Heart left ventricle (tissue), 13 donors: ENCODE measurements around the gene COMMD4.

Experiments
- POLR2A ChIP-seq, 2 donors: fragments of 450-650 bp; IDR thresholded peaks; one replicate each; pipeline ENCODE4 v1.6.1; 2017; ENCODE audit warnings: antibody characterized with exemption in 2 of 2, mild to moderate bottlenecking in 2 of 2, moderate library complexity in 2 of 2
- TF ChIP-seq, protein P1 (sequence below), 12 donors: fragments of 200-600 bp; sonication (generic) in 4 of 12; IDR thresholded peaks; one replicate each; pipeline versions ENCODE4 v1.5.0 to v1.8.0; 2018 to 2022; ENCODE audit warnings: antibody characterized with exemption in 12 of 12, mild to moderate bottlenecking in 5 of 12
- donor health status: ischemic (EF 13 %, LVEDD 7.1; RV severe dilation, severe dysfunction).
- donor health status: DM: no; HTN: yes; CAD: no.
- donor health status: DM: no; HTN: no; CAD: no.
- donor health status: ischemic (EF 25% LVEDD 6.9; RV normal size, moderate dysfunction).
- donor health status: ischemic (EF 25% LVEDD 5.7; RV mildly dilated, moderate dysfunction).
- donor health status: ischemic (EF 35%, LVEDD 5.7; RV mildly dilated, moderate dysfunction).
- donor health status: nonischemic (EF 11% LVEDD 7.7; RV severe dilation, severe dysfunction).
- donor health status: DM: yes; HTN: yes; CAD: no.
- donor health status: PGD.
- donor health status: ischemic (EF 29% LVEDD 5.4; RV normal size, mild dysfunction).
- donor health status: nonischemic (EF 23%, LVEDD 6.1; RV moderate dilation, normal function).

GRCh38 chr15:75353604-75354003, 17.7 kb downstream of the COMMD4 start:
- TF ChIP-seq, protein P1, sequence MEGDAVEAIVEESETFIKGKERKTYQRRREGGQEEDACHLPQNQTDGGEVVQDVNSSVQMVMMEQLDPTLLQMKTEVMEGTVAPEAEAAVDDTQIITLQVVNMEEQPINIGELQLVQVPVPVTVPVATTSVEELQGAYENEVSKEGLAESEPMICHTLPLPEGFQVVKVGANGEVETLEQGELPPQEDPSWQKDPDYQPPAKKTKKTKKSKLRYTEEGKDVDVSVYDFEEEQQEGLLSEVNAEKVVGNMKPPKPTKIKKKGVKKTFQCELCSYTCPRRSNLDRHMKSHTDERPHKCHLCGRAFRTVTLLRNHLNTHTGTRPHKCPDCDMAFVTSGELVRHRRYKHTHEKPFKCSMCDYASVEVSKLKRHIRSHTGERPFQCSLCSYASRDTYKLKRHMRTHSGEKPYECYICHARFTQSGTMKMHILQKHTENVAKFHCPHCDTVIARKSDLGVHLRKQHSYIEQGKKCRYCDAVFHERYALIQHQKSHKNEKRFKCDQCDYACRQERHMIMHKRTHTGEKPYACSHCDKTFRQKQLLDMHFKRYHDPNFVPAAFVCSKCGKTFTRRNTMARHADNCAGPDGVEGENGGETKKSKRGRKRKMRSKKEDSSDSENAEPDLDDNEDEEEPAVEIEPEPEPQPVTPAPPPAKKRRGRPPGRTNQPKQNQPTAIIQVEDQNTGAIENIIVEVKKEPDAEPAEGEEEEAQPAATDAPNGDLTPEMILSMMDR (IDR thresholded peaks at IDR 0.05) = no peak
- no peak for TF ChIP-seq POLR2A (IDR thresholded peaks at IDR 0.05)
